ENCODE measurements around the gene TNNI2. TPM values are rescaled to one million over a fixed set of nuclear protein-coding genes. Genes with fewer than 3 reads are reported as not detected.

Gene TNNI2
- total RNA-seq, 1 donor from 2014 or later: not detected

DNA sequence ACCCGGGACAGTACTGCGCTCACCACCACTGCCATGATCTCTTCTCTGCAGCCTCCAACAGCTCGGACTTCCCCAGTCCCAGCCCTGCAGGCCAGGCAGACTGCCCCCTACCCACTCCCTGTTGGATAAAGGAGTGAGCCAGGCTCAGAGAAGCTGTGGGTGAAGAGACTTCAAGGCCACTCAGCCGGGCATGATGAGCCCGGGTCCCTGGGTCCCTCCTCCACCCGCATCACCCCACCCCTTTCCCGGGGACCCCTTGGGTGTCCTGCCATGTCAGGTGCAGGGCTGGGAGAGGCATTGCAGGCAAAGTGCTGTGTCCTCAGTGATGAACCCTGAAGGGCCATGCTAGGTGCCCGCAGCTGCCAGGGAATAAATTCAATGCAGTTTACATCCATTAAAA is 28.6 kb downstream of the TNNI2 start:
- peaks cover 39% of the 10 kb centered on the region for H3K27me3 ChIP-seq (ENCODE audit: control insufficient read depth, insufficient read depth, low read length)
- DNase-seq (ENCODE audit: low read depth): no peak
- H3K36me3 ChIP-seq (ENCODE audit: control insufficient read depth, insufficient read depth, low read length): no peaks in the 10 kb centered on the region
- TF ChIP-seq, protein P1, sequence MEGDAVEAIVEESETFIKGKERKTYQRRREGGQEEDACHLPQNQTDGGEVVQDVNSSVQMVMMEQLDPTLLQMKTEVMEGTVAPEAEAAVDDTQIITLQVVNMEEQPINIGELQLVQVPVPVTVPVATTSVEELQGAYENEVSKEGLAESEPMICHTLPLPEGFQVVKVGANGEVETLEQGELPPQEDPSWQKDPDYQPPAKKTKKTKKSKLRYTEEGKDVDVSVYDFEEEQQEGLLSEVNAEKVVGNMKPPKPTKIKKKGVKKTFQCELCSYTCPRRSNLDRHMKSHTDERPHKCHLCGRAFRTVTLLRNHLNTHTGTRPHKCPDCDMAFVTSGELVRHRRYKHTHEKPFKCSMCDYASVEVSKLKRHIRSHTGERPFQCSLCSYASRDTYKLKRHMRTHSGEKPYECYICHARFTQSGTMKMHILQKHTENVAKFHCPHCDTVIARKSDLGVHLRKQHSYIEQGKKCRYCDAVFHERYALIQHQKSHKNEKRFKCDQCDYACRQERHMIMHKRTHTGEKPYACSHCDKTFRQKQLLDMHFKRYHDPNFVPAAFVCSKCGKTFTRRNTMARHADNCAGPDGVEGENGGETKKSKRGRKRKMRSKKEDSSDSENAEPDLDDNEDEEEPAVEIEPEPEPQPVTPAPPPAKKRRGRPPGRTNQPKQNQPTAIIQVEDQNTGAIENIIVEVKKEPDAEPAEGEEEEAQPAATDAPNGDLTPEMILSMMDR (IDR thresholded peaks at IDR 0.05; ENCODE audit: insufficient read depth, low read length, poor library complexity, severe bottlenecking): no peak
- no peak overlapping the region for H3K4me3 ChIP-seq (ENCODE audit: low read depth, low read length)

DNA sequence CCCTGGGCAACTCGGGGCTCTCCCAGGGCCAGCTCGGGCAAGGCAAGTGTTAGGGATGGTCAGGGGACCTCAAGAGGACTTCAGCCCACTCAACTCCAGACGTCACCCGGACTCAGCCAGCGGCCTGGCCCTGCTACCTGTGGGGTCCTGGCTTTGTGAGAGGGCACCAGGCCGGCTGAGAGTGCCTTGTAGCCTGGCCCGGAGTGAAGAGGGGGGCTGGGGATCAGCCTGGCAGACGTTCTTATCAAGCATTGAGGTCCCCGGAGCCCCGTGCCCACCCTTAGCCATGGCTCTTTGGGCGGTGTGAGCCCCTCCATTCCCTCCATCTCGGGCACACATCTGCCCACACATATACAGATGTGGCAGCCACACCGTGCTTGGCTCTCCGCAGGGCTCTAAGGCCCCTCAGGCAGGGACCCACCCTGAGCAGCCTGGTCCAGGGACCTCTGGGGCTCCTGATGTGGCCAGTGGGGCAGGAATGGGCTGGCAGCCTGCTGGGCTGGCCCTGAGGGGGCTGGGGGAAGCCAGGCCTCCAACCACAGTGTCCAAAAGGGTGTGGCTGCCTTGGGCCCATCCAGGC is 29.4 kb downstream of the TNNI2 start:
- DNase-seq (ENCODE audit: low read depth): no peak
- Histone ChIP-seq H3K4me3 (ENCODE audit: low read depth, low read length) (no peak overlapping the region), H3K27me3 (ENCODE audit: control insufficient read depth, insufficient read depth, low read length) (peaks cover 41% of the 10 kb centered on the region), H3K36me3 (ENCODE audit: control insufficient read depth, insufficient read depth, low read length) (no peaks in the 10 kb centered on the region)
- TF ChIP-seq, protein P1 (IDR thresholded peaks at IDR 0.05; ENCODE audit: insufficient read depth, low read length, poor library complexity, severe bottlenecking): no peak

DNA sequence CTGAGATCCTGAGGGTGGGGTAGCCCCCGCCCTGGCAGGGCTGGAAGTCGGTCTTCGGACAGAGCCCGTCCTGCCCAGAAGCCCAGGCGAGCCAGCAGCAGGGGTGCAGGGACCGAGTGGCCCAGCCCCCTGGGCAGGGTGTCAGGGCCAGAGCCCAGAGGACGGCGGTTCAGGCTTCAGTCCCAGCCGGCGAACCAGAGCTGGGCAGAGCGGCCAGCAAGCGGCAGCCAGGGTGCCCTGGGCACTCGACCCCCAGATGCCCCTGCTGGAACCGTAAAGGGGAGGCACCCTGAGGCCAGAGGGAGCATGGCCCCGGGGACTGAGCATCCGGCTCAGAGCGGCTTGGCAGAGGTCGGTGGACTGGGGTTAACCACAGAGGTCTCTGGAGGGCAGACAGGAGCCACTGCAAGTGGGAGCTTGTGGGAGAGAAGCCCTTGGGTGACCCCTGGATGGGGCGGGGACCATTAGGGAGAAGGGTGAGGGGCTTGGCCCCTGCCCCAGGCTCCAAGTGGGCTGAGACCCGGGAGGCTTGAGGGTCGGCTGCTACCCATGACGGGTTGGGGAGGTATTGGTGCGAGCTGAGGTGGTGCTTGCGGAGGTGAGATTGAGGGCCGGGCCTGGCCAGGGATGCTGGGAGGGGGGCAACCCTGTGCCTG is 30.0 kb downstream of the TNNI2 start:
- peaks cover 41% of the 10 kb centered on the region for H3K27me3 ChIP-seq (ENCODE audit: control insufficient read depth, insufficient read depth, low read length)
- no peak for DNase-seq (ENCODE audit: low read depth)
- TF ChIP-seq, protein P1 (IDR thresholded peaks at IDR 0.05; ENCODE audit: insufficient read depth, low read length, poor library complexity, severe bottlenecking): no peak
- no peak overlapping the region for H3K4me3 ChIP-seq (ENCODE audit: low read depth, low read length)
- H3K36me3 ChIP-seq (ENCODE audit: control insufficient read depth, insufficient read depth, low read length): no peaks in the 10 kb centered on the region

DNA sequence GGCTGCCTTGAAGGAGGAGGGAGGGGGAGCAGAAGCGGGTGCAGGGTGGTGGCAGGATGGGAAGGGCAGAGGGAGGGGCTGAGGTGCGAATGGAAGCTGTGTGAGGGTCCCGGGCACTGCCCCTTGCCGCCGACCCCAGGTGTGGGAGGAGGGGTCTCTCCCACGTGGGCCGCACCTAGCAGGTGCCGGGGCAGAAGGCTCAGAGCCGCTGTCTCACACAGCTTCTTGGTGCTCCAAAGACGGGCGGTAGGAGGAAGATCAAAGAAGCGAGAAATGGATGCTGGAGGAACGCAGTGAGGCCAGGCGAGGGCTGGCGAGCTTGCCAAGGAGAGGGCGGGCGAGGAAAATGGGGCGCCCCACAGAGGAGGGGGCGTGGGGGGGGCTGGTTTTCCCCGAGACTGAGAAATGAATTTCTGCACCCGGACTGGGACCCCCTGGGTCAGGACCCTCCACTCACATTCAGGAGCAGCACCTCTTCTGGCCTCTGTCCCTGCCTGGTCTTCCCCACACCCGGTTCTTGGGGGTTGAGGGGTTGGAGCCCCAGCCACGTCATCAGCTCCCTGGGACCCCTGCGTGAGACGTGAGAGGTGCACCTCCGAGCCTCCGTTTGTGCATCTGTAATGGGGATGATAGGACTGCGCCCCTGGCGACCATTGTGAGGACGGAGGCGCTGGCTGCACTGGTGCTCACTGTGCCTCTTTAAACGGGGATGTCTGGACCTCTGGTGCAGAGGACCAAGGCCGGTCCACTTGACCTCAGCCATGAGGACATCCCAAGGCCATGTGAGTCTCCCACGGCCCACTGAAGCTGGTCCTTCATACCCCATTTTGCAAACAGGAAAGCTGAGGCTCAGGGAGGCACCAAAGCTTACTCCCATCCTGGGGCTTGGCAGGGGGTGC is 30.9 kb downstream of the TNNI2 start:
- no peak for DNase-seq (ENCODE audit: low read depth)
- peaks cover 41% of the 10 kb centered on the region for H3K27me3 ChIP-seq (ENCODE audit: control insufficient read depth, insufficient read depth, low read length)
- H3K4me3 ChIP-seq (ENCODE audit: low read depth, low read length): no peak overlapping the region
- H3K36me3 ChIP-seq (ENCODE audit: control insufficient read depth, insufficient read depth, low read length): no peaks in the 10 kb centered on the region
- TF ChIP-seq, protein P1 (IDR thresholded peaks at IDR 0.05; ENCODE audit: insufficient read depth, low read length, poor library complexity, severe bottlenecking): no peak

DNA sequence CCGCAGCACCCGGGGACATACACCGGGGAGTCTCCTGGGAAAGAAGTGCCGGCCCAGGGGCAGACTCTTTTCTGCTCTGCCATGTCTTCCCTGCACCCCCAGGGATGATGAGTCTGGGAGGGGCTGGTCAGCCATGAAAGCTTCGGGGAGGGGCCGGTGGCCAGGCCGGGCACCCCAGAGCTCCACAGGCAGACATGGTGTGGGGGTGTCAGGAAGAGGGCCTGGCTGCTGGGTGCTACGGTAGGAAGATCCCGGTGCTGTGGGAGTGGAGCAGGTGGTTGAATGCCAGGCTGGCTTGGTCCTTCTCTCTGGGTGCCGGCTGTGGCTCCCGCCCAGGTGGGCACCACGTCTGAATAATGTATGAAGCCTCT is 31.5 kb downstream of the TNNI2 start:
- no peak overlapping the region for H3K4me3 ChIP-seq (ENCODE audit: low read depth, low read length)
- TF ChIP-seq, protein P1 (IDR thresholded peaks at IDR 0.05; ENCODE audit: insufficient read depth, low read length, poor library complexity, severe bottlenecking): no peak
- H3K27me3 ChIP-seq (ENCODE audit: control insufficient read depth, insufficient read depth, low read length): peaks cover 41% of the 10 kb centered on the region
- DNase-seq (ENCODE audit: low read depth): no peak
- no peaks in the 10 kb centered on the region for H3K36me3 ChIP-seq (ENCODE audit: control insufficient read depth, insufficient read depth, low read length)

Measured in kidney epithelial cell (primary cell).